Suprapubic skin (tissue), 4 donors: ENCODE data around the gene TBC1D22A. TPM values are rescaled to one million over a fixed set of nuclear protein-coding genes. Genes with fewer than 3 reads are reported as not detected.

ENCODE experiments used
- DNase-seq, 2 donors: peaks; one replicate each; pipeline ENCODE4 v3.0.0-alpha.2; 2019; ENCODE audit warnings: low spot score in 2 of 2
- H3K27ac ChIP-seq: fragments of 200-600 bp; sonication (generic); one replicate; pipeline ENCODE4 v1.5.1; 2019
- H3K27me3 ChIP-seq: fragments of 200-600 bp; sonication (generic); one replicate; pipeline ENCODE4 v1.5.1; 2019
- H3K36me3 ChIP-seq: fragments of 200-600 bp; sonication (generic); one replicate; pipeline ENCODE4 v1.5.1; 2019
- H3K4me1 ChIP-seq: fragments of 200-600 bp; sonication (generic); one replicate; pipeline ENCODE4 v1.5.1; 2019
- H3K4me3 ChIP-seq: fragments of 200-600 bp; sonication (generic); one replicate; pipeline ENCODE4 v1.5.1; 2019; ENCODE audit warnings: mild to moderate bottlenecking
- H3K9me3 ChIP-seq: fragments of 200-600 bp; sonication (generic); one replicate; pipeline ENCODE4 v1.5.1; 2019
- CTCF ChIP-seq, 2 donors: fragments of 200-600 bp in 1 of 2; fragments of 450-650 bp in 1 of 2; sonication (generic) in 1 of 2; IDR thresholded peaks; one replicate each; pipeline ENCODE4 v1.5.1; 2016 to 2019; ENCODE audit warnings: antibody characterized with exemption in 2 of 2, mild to moderate bottlenecking in 1 of 2, moderate library complexity in 1 of 2
- EP300 ChIP-seq: sonication (generic); formaldehyde crosslinking; IDR thresholded peaks from one replicate; pipeline ENCODE4 v1.6.1; 2017; ENCODE audit warnings: antibody characterized with exemption
- POLR2A ChIP-seq, 2 donors: fragments of 450-650 bp; IDR thresholded peaks; one replicate each; pipeline ENCODE4 v1.6.1; 2017; ENCODE audit warnings: antibody characterized with exemption in 2 of 2, mild to moderate bottlenecking in 2 of 2, moderate library complexity in 2 of 2
- POLR2AphosphoS5 ChIP-seq, 3 donors: sonication (generic); formaldehyde crosslinking; IDR thresholded peaks; one replicate each; pipeline ENCODE4 v1.6.1; 2017; ENCODE audit warnings: antibody characterized with exemption in 3 of 3
- WGBS: methylation state at CpG from one replicate; pipeline ENCODE4 v1.1.5; 2018; 5-methylcytosine and 5-hydroxymethylcytosine counted together
- total RNA-seq, 4 donors: library from RNA; depleted of rRNA; stranded (reverse); fragments of >200 nt; gene quantifications; one replicate each; pipeline ENCODE4 v1.1.0, GENCODE V29; 2016

TBC1D22A gene
- total RNA-seq, 4 donors from 2014 or later = 24.8 to 43.2 (median 35.4) TPM

- Histone ChIP-seq H3K4me3 (no peak overlapping the region), H3K4me1 (peaks cover 19% of the 10 kb centered on the region), H3K27ac (no peak overlapping the region), H3K9me3 (no peaks in the 10 kb centered on the region), H3K27me3 (no peaks in the 10 kb centered on the region), H3K36me3 (peaks cover 74% of the 10 kb centered on the region)
- no peak for DNase-seq
- WGBS = 55% methylated on average over 17 of the region's 17 CpGs
- TF ChIP-seq POLR2AphosphoS5 (IDR thresholded peaks at IDR 0.05) = no peak
- peak in 1 of 2 donors; percentile 32 for TF ChIP-seq CTCF (IDR thresholded peaks at IDR 0.05)
- no peak for TF ChIP-seq POLR2A (IDR thresholded peaks at IDR 0.05)
- no peak for TF ChIP-seq EP300
Measured at GRCh38 chr22:46797355-46797754, 34.9 kb downstream of the TBC1D22A start.

- Histone ChIP-seq H3K9me3 (no peaks in the 10 kb centered on the region), H3K4me1 (peaks cover 13% of the 10 kb centered on the region), H3K27ac (no peak overlapping the region), H3K4me3 (no peak overlapping the region), H3K27me3 (no peaks in the 10 kb centered on the region), H3K36me3 (peaks cover 69% of the 10 kb centered on the region)
- no peak for DNase-seq
- 93% methylated on average over 5 of the region's 5 CpGs for WGBS
- TF ChIP-seq POLR2AphosphoS5 (IDR thresholded peaks at IDR 0.05) (no peak), POLR2A (IDR thresholded peaks at IDR 0.05) (no peak), EP300 (no peak)
Measured at GRCh38 chr22:46798041-46798365, 35.6 kb downstream of the TBC1D22A start.

DNA sequence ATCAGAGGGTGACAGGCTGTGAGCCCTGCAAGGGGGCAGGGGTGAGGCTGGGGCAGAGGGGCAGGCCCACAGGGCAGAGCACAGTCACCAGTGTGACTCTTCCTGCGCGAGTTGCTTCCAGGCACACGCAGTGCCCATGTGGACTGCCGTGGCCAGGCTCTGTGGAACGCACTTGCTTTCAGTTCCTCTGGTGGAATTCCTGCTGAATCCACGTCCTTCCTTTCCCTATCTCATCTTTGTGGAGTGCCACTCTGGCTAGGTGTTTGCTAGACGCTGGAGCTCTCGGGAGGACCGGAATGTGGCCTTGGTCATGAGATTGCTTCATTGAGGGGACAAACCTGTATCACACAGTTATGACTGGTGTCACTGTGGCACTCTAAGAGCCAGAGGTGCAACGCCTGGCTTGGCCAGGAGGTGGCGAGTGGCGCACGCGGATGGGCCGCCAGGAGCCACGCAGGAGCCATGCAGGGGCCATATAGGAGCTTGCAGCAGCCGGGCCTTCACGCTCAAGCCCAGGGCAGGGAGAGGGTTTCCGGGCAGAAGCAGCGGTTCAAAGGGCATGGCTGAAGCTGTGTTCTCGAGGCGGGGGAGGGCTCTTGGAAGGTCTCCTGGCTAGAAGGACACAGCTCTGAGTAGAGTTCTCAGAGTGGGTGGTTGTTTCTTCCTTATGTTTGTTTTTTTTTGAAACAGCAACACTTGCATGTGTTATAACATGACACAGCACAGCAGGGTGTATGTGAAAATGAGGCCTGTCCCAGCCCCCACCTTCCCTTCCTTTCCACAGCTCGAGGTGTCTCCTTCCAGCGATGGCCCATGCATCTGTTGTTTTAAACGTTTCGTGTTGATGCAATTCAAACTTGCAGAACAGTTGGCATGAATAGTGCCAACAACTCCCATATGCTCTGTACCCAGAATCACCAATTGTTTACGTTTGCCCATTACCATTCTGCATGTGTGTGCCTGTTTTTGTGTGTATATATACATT, 36.2 kb downstream of the TBC1D22A start:
- peaks cover 18% of the 10 kb centered on the region for H3K4me1 ChIP-seq
- peaks cover 62% of the 10 kb centered on the region for H3K36me3 ChIP-seq
- no peak overlapping the region for H3K27ac ChIP-seq
- DNase-seq = peak in 1 of 2 donors; percentile 65
- H3K9me3 ChIP-seq = no peaks in the 10 kb centered on the region
- WGBS = 57% methylated on average over 21 of the region's 27 CpGs
- no peaks in the 10 kb centered on the region for H3K27me3 ChIP-seq
- no peak overlapping the region for H3K4me3 ChIP-seq
- TF ChIP-seq CTCF (IDR thresholded peaks at IDR 0.05) = peak; percentile 55 to 93
- TF ChIP-seq POLR2A (IDR thresholded peaks at IDR 0.05) = no peak

DNA sequence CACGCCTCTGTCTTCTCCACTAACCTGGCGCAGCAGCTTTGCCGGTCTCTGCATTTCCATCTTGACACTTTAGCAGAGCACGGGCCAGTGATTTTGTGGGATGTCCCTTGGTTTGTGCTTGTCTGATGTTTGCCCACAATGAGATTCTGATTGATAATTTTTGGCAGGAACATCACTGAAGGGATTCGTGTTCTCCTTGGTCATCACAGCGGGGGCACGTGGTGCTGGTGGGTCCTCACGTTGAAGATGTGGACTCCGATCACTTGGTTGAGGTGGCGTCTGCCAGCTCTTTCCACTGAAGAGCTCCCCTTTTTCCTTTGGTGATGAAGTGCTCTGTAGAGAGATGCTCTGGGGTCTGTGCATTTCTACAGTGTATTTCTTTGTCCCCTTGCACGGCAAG, 37.2 kb downstream of the TBC1D22A start:
- Histone ChIP-seq H3K27ac (no peak overlapping the region), H3K36me3 (peaks cover 53% of the 10 kb centered on the region), H3K4me1 (peaks cover 19% of the 10 kb centered on the region), H3K27me3 (no peaks in the 10 kb centered on the region), H3K4me3 (no peak overlapping the region), H3K9me3 (no peaks in the 10 kb centered on the region)
- no peak for TF ChIP-seq POLR2A (IDR thresholded peaks at IDR 0.05)
- TF ChIP-seq EP300 = no peak
- no peak for TF ChIP-seq CTCF (IDR thresholded peaks at IDR 0.05)
- TF ChIP-seq POLR2AphosphoS5 (IDR thresholded peaks at IDR 0.05) = no peak
- WGBS = 96% methylated on average over 11 of the region's 11 CpGs
- DNase-seq = peak in 1 of 2 donors; percentile 43

- 98% methylated on average over 17 of the region's 19 CpGs for WGBS
- peaks cover 50% of the 10 kb centered on the region for H3K36me3 ChIP-seq
- H3K9me3 ChIP-seq = no peaks in the 10 kb centered on the region
- H3K4me3 ChIP-seq = no peak overlapping the region
- H3K27me3 ChIP-seq = no peaks in the 10 kb centered on the region
- TF ChIP-seq EP300 (no peak), POLR2A (IDR thresholded peaks at IDR 0.05) (no peak), POLR2AphosphoS5 (IDR thresholded peaks at IDR 0.05) (no peak), CTCF (IDR thresholded peaks at IDR 0.05) (no peak)
- DNase-seq = peak in 1 of 2 donors; percentile 50
- H3K27ac ChIP-seq = no peak overlapping the region
- H3K4me1 ChIP-seq = peaks cover 19% of the 10 kb centered on the region
Measured at GRCh38 chr22:46800102-46800857, 37.8 kb downstream of the TBC1D22A start.
